H1 (cell line): ENCODE measurements around the gene TIA1. TPM values are rescaled to one million over a fixed set of nuclear protein-coding genes. Genes with fewer than 3 reads are reported as not detected.
A peak's percentile ranks its signal among the peaks of the same experiment; 100 is the strongest.

ENCODE experiments used
- CTBP2 ChIP-seq: IDR thresholded peaks from 2 replicates; pipeline ENCODE4 v1.7.0; 2011; ENCODE audit warnings: borderline replicate concordance, mild to moderate bottlenecking, moderate library complexity, mixed read lengths, low read length; ENCODE audit not compliant: insufficient read depth, insufficient read length
- EP300 ChIP-seq, 2 experiments: IDR thresholded peaks; 1 replicate in 1 of 2; 2 replicates in 1 of 2; pipeline ENCODE4 v1.6.1; 2011 to 2012; ENCODE audit warnings: low read depth in 2 of 2, low read length in 2 of 2, mild to moderate bottlenecking in 2 of 2, borderline replicate concordance in 1 of 2, inconsistent platforms in 1 of 2, moderate library complexity in 1 of 2
- JUND ChIP-seq: IDR thresholded peaks from 2 replicates; pipeline ENCODE4 v1.6.1; 2011; ENCODE audit warnings: mild to moderate bottlenecking, improper control_type of control experiment, low read length
- POU5F1 ChIP-seq: IDR thresholded peaks from 2 replicates; pipeline ENCODE4 v1.6.1; 2011; ENCODE audit warnings: low read depth, mild to moderate bottlenecking, low read length, moderate library complexity
- RBBP5 ChIP-seq: IDR thresholded peaks from 2 replicates; pipeline ENCODE4 v1.7.1; 2012; ENCODE audit warnings: low read depth, mild to moderate bottlenecking, inconsistent platforms, low read length, moderate library complexity, borderline replicate concordance
- RNF2 ChIP-seq: fragments of 200-900, 300-1000 bp; sonication (generic); IDR thresholded peaks from 2 replicates; pipeline ENCODE4 v1.7.1; 2016; ENCODE audit warnings: borderline replicate concordance, low read depth, mild to moderate bottlenecking, antibody characterized with exemption, low read length; ENCODE audit not compliant: poor library complexity, severe bottlenecking; ENCODE audit errors: missing control alignments
- SIRT6 ChIP-seq: IDR thresholded peaks from one replicate; pipeline ENCODE4 v1.7.1; 2012; ENCODE audit warnings: low read length, inconsistent platforms
- SUZ12 ChIP-seq: fragments of 200-600 bp; sonication (generic); IDR thresholded peaks from 2 replicates; pipeline ENCODE4 v1.6.1; 2012; ENCODE audit warnings: mild to moderate bottlenecking, inconsistent platforms, low read length, moderate library complexity, mixed read lengths
- polyA plus RNA-seq, 7 experiments: library from polyadenylated mRNA; depleted of rRNA in 3 of 7; stranded (reverse) in 5 of 7; unstranded in 2 of 7; fragments of >200 nt in 5 of 7; fragments of 200-250 nt in 2 of 7; gene quantifications; 1 replicate in 5 of 7; 2 replicates in 1 of 7; 4 replicates in 1 of 7; pipeline versions ENCODE4 v1.2.1 to v1.2.3, GENCODE V29; 2011 to 2013; ENCODE audit warnings: missing spikeins in 2 of 7, mixed read lengths in 2 of 7
- total RNA-seq: library from RNA; stranded (reverse); fragmentation: NEBNext Ultra II Directional; extraction: Animal tissue kit (Norgen Biotek cat#: 25700); gene quantifications from 2 replicates; pipeline ENCODE4 v1.2.1, GENCODE V29; 2021
- TF ChIP-seq, protein P1 (sequence below): fragments of 300-600 bp; sonication (generic); IDR thresholded peaks from 2 replicates; pipeline ENCODE4 v1.7.1; 2012; ENCODE audit warnings: low read length, moderate library complexity, mild to moderate bottlenecking, inconsistent platforms; ENCODE audit not compliant: insufficient replicate concordance

Gene TIA1
- total and polyA plus RNA-seq, 2 of the 8 experiments (the other 6 are each of a cell fraction or from before 2014, with no cell fraction given): 58.6 to 181 TPM

DNA sequence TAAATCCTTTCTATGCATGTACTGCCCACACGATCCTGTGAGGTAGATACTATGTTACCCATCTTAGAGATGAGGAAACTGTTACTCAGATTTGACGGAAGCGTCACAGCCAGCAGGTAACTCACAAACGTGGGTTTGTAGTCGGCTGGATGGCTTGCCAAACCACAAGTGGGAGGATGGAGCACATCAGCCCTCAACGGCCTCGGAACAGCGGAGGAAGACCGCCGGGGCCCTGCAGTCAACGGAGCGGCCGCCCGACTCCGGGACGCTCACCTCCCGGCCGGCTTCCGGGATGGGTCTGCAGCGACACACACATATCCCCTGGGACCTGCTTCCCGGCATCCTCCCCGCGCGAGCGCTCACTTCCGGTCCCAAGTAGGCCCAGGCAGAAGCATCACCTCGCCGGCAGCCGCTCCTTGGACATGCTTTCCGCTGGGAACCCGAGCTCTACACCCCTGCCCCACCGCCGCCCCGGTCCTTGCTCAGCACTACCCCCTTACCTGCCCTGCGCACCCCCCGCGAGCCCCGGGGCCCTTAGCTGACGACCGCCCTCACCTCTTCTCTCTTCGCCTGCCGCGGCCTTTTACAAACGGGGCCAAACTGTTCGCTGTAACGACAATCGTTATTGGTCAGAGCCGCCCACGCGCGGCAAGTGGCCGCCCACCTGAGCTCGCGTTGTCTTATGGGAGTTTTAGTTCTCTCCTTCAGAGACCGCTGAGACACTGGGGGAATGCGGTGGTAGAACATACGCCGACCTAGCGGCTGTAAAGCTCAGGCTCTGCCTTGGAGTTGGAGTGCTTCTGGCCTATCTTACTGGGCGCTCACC, 57.8 kb downstream of the TIA1 start, which contains the start of gene C2orf42 (continued):
- TF ChIP-seq, protein P1, sequence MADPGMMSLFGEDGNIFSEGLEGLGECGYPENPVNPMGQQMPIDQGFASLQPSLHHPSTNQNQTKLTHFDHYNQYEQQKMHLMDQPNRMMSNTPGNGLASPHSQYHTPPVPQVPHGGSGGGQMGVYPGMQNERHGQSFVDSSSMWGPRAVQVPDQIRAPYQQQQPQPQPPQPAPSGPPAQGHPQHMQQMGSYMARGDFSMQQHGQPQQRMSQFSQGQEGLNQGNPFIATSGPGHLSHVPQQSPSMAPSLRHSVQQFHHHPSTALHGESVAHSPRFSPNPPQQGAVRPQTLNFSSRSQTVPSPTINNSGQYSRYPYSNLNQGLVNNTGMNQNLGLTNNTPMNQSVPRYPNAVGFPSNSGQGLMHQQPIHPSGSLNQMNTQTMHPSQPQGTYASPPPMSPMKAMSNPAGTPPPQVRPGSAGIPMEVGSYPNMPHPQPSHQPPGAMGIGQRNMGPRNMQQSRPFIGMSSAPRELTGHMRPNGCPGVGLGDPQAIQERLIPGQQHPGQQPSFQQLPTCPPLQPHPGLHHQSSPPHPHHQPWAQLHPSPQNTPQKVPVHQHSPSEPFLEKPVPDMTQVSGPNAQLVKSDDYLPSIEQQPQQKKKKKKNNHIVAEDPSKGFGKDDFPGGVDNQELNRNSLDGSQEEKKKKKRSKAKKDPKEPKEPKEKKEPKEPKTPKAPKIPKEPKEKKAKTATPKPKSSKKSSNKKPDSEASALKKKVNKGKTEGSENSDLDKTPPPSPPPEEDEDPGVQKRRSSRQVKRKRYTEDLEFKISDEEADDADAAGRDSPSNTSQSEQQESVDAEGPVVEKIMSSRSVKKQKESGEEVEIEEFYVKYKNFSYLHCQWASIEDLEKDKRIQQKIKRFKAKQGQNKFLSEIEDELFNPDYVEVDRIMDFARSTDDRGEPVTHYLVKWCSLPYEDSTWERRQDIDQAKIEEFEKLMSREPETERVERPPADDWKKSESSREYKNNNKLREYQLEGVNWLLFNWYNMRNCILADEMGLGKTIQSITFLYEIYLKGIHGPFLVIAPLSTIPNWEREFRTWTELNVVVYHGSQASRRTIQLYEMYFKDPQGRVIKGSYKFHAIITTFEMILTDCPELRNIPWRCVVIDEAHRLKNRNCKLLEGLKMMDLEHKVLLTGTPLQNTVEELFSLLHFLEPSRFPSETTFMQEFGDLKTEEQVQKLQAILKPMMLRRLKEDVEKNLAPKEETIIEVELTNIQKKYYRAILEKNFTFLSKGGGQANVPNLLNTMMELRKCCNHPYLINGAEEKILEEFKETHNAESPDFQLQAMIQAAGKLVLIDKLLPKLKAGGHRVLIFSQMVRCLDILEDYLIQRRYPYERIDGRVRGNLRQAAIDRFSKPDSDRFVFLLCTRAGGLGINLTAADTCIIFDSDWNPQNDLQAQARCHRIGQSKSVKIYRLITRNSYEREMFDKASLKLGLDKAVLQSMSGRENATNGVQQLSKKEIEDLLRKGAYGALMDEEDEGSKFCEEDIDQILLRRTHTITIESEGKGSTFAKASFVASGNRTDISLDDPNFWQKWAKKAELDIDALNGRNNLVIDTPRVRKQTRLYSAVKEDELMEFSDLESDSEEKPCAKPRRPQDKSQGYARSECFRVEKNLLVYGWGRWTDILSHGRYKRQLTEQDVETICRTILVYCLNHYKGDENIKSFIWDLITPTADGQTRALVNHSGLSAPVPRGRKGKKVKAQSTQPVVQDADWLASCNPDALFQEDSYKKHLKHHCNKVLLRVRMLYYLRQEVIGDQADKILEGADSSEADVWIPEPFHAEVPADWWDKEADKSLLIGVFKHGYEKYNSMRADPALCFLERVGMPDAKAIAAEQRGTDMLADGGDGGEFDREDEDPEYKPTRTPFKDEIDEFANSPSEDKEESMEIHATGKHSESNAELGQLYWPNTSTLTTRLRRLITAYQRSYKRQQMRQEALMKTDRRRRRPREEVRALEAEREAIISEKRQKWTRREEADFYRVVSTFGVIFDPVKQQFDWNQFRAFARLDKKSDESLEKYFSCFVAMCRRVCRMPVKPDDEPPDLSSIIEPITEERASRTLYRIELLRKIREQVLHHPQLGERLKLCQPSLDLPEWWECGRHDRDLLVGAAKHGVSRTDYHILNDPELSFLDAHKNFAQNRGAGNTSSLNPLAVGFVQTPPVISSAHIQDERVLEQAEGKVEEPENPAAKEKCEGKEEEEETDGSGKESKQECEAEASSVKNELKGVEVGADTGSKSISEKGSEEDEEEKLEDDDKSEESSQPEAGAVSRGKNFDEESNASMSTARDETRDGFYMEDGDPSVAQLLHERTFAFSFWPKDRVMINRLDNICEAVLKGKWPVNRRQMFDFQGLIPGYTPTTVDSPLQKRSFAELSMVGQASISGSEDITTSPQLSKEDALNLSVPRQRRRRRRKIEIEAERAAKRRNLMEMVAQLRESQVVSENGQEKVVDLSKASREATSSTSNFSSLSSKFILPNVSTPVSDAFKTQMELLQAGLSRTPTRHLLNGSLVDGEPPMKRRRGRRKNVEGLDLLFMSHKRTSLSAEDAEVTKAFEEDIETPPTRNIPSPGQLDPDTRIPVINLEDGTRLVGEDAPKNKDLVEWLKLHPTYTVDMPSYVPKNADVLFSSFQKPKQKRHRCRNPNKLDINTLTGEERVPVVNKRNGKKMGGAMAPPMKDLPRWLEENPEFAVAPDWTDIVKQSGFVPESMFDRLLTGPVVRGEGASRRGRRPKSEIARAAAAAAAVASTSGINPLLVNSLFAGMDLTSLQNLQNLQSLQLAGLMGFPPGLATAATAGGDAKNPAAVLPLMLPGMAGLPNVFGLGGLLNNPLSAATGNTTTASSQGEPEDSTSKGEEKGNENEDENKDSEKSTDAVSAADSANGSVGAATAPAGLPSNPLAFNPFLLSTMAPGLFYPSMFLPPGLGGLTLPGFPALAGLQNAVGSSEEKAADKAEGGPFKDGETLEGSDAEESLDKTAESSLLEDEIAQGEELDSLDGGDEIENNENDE: no peak
- no peak for TF ChIP-seq RNF2
- no peak for TF ChIP-seq POU5F1
- no peak for TF ChIP-seq SIRT6
- TF ChIP-seq JUND: no peak
- no peak for TF ChIP-seq SUZ12
- TF ChIP-seq RBBP5: peak; percentile 79
- peak; percentile 64 for TF ChIP-seq CTBP2
- TF ChIP-seq EP300 (IDR thresholded peaks at IDR 0.05; ENCODE audit: borderline replicate concordance in 1 of 2, low read depth in 2 of 2, low read length in 2 of 2): no peak
